Mammary epithelial cell (primary cell): ENCODE measurements around the gene MAPK8IP3.

ENCODE experiments used
- EZH2 ChIP-seq: IDR thresholded peaks from 2 replicates; pipeline ENCODE4 v1.6.1; 2012; ENCODE audit warnings: low read length, inconsistent platforms, borderline replicate concordance
- TF ChIP-seq, protein P1 (sequence below), 2 donors: IDR thresholded peaks in 1 of 2; conservative IDR thresholded peaks in 1 of 2; 2 replicates each; pipeline ENCODE4 v1.5.1; 2011 to 2012; ENCODE audit warnings: inconsistent platforms in 2 of 2, low read length in 2 of 2, mild to moderate bottlenecking in 2 of 2, control low read depth in 1 of 2, low read depth in 1 of 2; ENCODE audit not compliant: insufficient read depth in 1 of 2; ENCODE audit errors: extremely low read depth in 1 of 2

DNA sequence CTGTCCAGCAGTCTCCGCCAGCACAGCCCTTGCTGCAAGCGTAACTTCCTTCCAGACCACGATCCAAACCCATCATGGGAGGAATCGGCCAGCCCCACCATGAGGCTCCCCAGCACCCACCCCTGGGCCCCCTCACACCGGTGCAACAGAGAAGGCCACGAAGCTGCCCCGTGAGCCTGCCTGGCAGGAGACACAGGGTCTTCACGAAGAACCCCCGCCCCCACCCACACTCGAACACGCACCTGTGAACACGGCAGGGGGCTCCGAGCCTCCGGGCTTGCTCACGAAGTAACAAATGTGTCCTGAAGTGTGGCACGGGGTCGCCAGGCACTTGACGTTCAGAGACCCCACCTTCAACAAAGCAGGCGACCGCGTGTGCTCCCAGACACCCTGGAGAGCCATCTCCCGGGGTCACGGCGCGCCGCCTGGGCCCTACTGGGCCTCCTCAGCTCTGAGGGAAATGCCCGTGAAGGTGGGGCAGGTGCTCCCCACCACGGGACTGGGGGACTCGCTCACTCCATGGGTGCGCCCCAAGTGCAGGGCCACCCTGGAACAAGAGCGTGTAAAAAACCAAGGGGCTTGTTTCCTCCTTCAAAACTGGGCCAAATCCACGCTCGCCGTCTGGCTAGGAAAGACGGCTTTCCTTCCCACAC lies 113.0 kb downstream of the MAPK8IP3 start:
- TF ChIP-seq, protein P1, sequence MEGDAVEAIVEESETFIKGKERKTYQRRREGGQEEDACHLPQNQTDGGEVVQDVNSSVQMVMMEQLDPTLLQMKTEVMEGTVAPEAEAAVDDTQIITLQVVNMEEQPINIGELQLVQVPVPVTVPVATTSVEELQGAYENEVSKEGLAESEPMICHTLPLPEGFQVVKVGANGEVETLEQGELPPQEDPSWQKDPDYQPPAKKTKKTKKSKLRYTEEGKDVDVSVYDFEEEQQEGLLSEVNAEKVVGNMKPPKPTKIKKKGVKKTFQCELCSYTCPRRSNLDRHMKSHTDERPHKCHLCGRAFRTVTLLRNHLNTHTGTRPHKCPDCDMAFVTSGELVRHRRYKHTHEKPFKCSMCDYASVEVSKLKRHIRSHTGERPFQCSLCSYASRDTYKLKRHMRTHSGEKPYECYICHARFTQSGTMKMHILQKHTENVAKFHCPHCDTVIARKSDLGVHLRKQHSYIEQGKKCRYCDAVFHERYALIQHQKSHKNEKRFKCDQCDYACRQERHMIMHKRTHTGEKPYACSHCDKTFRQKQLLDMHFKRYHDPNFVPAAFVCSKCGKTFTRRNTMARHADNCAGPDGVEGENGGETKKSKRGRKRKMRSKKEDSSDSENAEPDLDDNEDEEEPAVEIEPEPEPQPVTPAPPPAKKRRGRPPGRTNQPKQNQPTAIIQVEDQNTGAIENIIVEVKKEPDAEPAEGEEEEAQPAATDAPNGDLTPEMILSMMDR (conservative IDR thresholded peaks at IDR 0.05 in 1 of 2, IDR thresholded peaks at IDR 0.05 in 1 of 2; ENCODE audit: extremely low read depth in 1 of 2, insufficient read depth in 1 of 2, low read depth in 1 of 2, low read length in 2 of 2) = no peak
- no peak for TF ChIP-seq EZH2
